ENCODE data around the gene RGS3.

RGS3 gene

GRCh38 chr9:113578882-113579282 is 115.4 kb downstream of the RGS3 start:
- Histone ChIP-seq H3K36me3 (ENCODE audit: control insufficient read depth in 1 of 2, insufficient read depth in 2 of 2, low read length in 2 of 2) (peaks cover 5 to 9% of the 10 kb centered on the region in 2 donors), H3K4me3 (ENCODE audit: low read depth in 1 of 2, low read length in 2 of 2) (no peak overlapping the region), H3K27ac (ENCODE audit: low read length) (peak overlapping the region; percentile 88), H3K9me3 (ENCODE audit: control insufficient read depth in 1 of 2, low read length in 2 of 2) (no peaks in the 10 kb centered on the region), H3K27me3 (ENCODE audit: low read depth, low read length) (no peaks in the 10 kb centered on the region), H3K4me1 (ENCODE audit: control insufficient read depth in 1 of 2, insufficient read depth in 2 of 2, low read length in 2 of 2) (peaks cover 35 to 46% of the 10 kb centered on the region in 2 donors)

GRCh38 chr9:113579283-113580040 is 115.9 kb downstream of the RGS3 start:
- no peaks in the 10 kb centered on the region for H3K27me3 ChIP-seq (ENCODE audit: low read depth, low read length)
- H3K4me3 ChIP-seq (ENCODE audit: low read depth in 1 of 2, low read length in 2 of 2): no peak overlapping the region
- peak overlapping the region; percentile 88 for H3K27ac ChIP-seq (ENCODE audit: low read length)
- H3K36me3 ChIP-seq (ENCODE audit: control insufficient read depth in 1 of 2, insufficient read depth in 2 of 2, low read length in 2 of 2): peaks cover 10 to 13% of the 10 kb centered on the region in 2 donors
- H3K9me3 ChIP-seq (ENCODE audit: control insufficient read depth in 1 of 2, low read length in 2 of 2): no peaks in the 10 kb centered on the region
- H3K4me1 ChIP-seq (ENCODE audit: control insufficient read depth in 1 of 2, insufficient read depth in 2 of 2, low read length in 2 of 2): peaks cover 35 to 46% of the 10 kb centered on the region in 2 donors

- H3K4me1 ChIP-seq (ENCODE audit: control insufficient read depth in 1 of 2, insufficient read depth in 2 of 2, low read length in 2 of 2): peaks cover 35 to 46% of the 10 kb centered on the region in 2 donors
- H3K27me3 ChIP-seq (ENCODE audit: low read depth, low read length): no peaks in the 10 kb centered on the region
- no peak overlapping the region for H3K4me3 ChIP-seq (ENCODE audit: low read depth in 1 of 2, low read length in 2 of 2)
- peaks cover 12 to 19% of the 10 kb centered on the region in 2 donors for H3K36me3 ChIP-seq (ENCODE audit: control insufficient read depth in 1 of 2, insufficient read depth in 2 of 2, low read length in 2 of 2)
- H3K27ac ChIP-seq (ENCODE audit: low read length): peak overlapping the region; percentile 88
- H3K9me3 ChIP-seq (ENCODE audit: control insufficient read depth in 1 of 2, low read length in 2 of 2): no peaks in the 10 kb centered on the region
Observed at GRCh38 chr9:113580041-113580953, 116.8 kb downstream of the RGS3 start.

GRCh38 chr9:113580954-113581311 is 117.4 kb downstream of the RGS3 start:
- no peaks in the 10 kb centered on the region for H3K27me3 ChIP-seq (ENCODE audit: low read depth, low read length)
- peaks cover 12 to 19% of the 10 kb centered on the region in 2 donors for H3K36me3 ChIP-seq (ENCODE audit: control insufficient read depth in 1 of 2, insufficient read depth in 2 of 2, low read length in 2 of 2)
- H3K4me1 ChIP-seq (ENCODE audit: control insufficient read depth in 1 of 2, insufficient read depth in 2 of 2, low read length in 2 of 2): peaks cover 35 to 46% of the 10 kb centered on the region in 2 donors
- H3K9me3 ChIP-seq (ENCODE audit: control insufficient read depth in 1 of 2, low read length in 2 of 2): no peaks in the 10 kb centered on the region
- H3K27ac ChIP-seq (ENCODE audit: low read length): peak overlapping the region; percentile 92
- H3K4me3 ChIP-seq (ENCODE audit: low read depth in 1 of 2, low read length in 2 of 2): peak overlapping the region in 1 of 2 donors; percentile 57

- Histone ChIP-seq H3K4me1 (ENCODE audit: control insufficient read depth in 1 of 2, insufficient read depth in 2 of 2, low read length in 2 of 2) (peaks cover 35 to 46% of the 10 kb centered on the region in 2 donors), H3K27ac (ENCODE audit: low read length) (peak overlapping the region; percentile 92), H3K4me3 (ENCODE audit: low read depth in 1 of 2, low read length in 2 of 2) (peak overlapping the region; percentile 50 to 57), H3K27me3 (ENCODE audit: low read depth, low read length) (no peaks in the 10 kb centered on the region), H3K36me3 (ENCODE audit: control insufficient read depth in 1 of 2, insufficient read depth in 2 of 2, low read length in 2 of 2) (peaks cover 12 to 25% of the 10 kb centered on the region in 2 donors), H3K9me3 (ENCODE audit: control insufficient read depth in 1 of 2, low read length in 2 of 2) (no peaks in the 10 kb centered on the region)
Observed at GRCh38 chr9:113581865-113582697, 118.6 kb downstream of the RGS3 start.

- H3K4me3 ChIP-seq (ENCODE audit: low read depth in 1 of 2, low read length in 2 of 2): peak overlapping the region in 1 of 2 donors; percentile 57
- no peaks in the 10 kb centered on the region for H3K27me3 ChIP-seq (ENCODE audit: low read depth, low read length)
- peaks cover 12 to 25% of the 10 kb centered on the region in 2 donors for H3K36me3 ChIP-seq (ENCODE audit: control insufficient read depth in 1 of 2, insufficient read depth in 2 of 2, low read length in 2 of 2)
- H3K4me1 ChIP-seq (ENCODE audit: control insufficient read depth in 1 of 2, insufficient read depth in 2 of 2, low read length in 2 of 2): peaks cover 35 to 42% of the 10 kb centered on the region in 2 donors
- no peaks in the 10 kb centered on the region for H3K9me3 ChIP-seq (ENCODE audit: control insufficient read depth in 1 of 2, low read length in 2 of 2)
- peak overlapping the region; percentile 92 for H3K27ac ChIP-seq (ENCODE audit: low read length)
Observed at GRCh38 chr9:113582698-113583200, 119.2 kb downstream of the RGS3 start.

GRCh38 chr9:113583511-113584427 is 120.2 kb downstream of the RGS3 start:
- Histone ChIP-seq H3K9me3 (ENCODE audit: control insufficient read depth in 1 of 2, low read length in 2 of 2) (no peaks in the 10 kb centered on the region), H3K4me1 (ENCODE audit: control insufficient read depth in 1 of 2, insufficient read depth in 2 of 2, low read length in 2 of 2) (peaks cover 35 to 37% of the 10 kb centered on the region in 2 donors), H3K36me3 (ENCODE audit: control insufficient read depth in 1 of 2, insufficient read depth in 2 of 2, low read length in 2 of 2) (peaks cover 12 to 25% of the 10 kb centered on the region in 2 donors), H3K4me3 (ENCODE audit: low read depth in 1 of 2, low read length in 2 of 2) (no peak overlapping the region), H3K27me3 (ENCODE audit: low read depth, low read length) (no peaks in the 10 kb centered on the region), H3K27ac (ENCODE audit: low read length) (no peak overlapping the region)

GRCh38 chr9:113584428-113585084 is 121.0 kb downstream of the RGS3 start:
- Histone ChIP-seq H3K27ac (ENCODE audit: low read length) (no peak overlapping the region), H3K4me3 (ENCODE audit: low read depth in 1 of 2, low read length in 2 of 2) (no peak overlapping the region), H3K9me3 (ENCODE audit: control insufficient read depth in 1 of 2, low read length in 2 of 2) (no peaks in the 10 kb centered on the region), H3K27me3 (ENCODE audit: low read depth, low read length) (no peaks in the 10 kb centered on the region), H3K4me1 (ENCODE audit: control insufficient read depth in 1 of 2, insufficient read depth in 2 of 2, low read length in 2 of 2) (peaks cover 27 to 30% of the 10 kb centered on the region in 2 donors), H3K36me3 (ENCODE audit: control insufficient read depth in 1 of 2, insufficient read depth in 2 of 2, low read length in 2 of 2) (peaks cover 12 to 25% of the 10 kb centered on the region in 2 donors)

GRCh38 chr9:113585085-113585442 is 121.5 kb downstream of the RGS3 start:
- peaks cover 23 to 25% of the 10 kb centered on the region in 2 donors for H3K4me1 ChIP-seq (ENCODE audit: control insufficient read depth in 1 of 2, insufficient read depth in 2 of 2, low read length in 2 of 2)
- no peaks in the 10 kb centered on the region for H3K9me3 ChIP-seq (ENCODE audit: control insufficient read depth in 1 of 2, low read length in 2 of 2)
- no peaks in the 10 kb centered on the region for H3K27me3 ChIP-seq (ENCODE audit: low read depth, low read length)
- no peak overlapping the region for H3K27ac ChIP-seq (ENCODE audit: low read length)
- H3K4me3 ChIP-seq (ENCODE audit: low read depth in 1 of 2, low read length in 2 of 2): no peak overlapping the region
- H3K36me3 ChIP-seq (ENCODE audit: control insufficient read depth in 1 of 2, insufficient read depth in 2 of 2, low read length in 2 of 2): peaks cover 12 to 25% of the 10 kb centered on the region in 2 donors
